MG63 (cell line): ENCODE data around the gene DAAM1. TPM values are rescaled to one million over a fixed set of nuclear protein-coding genes. Genes with fewer than 3 reads are reported as not detected.

ENCODE experiments used
- DNase-seq: peaks from one replicate; pipeline ENCODE4 v3.0.0-alpha.2; 2020
- H3K27me3 ChIP-seq: fragments of 250-450 bp; sonication (Bioruptor Pico); 2 replicates; pipeline ENCODE4 v1.5.1; 2020; ENCODE audit warnings: mild to moderate bottlenecking, moderate library complexity
- H3K36me3 ChIP-seq: fragments of 250-450 bp; sonication (Bioruptor Pico); 2 replicates; pipeline ENCODE4 v1.5.1; 2020; ENCODE audit warnings: mild to moderate bottlenecking, moderate library complexity
- H3K4me3 ChIP-seq: fragments of 250-450 bp; sonication (Bioruptor Pico); 2 replicates; pipeline ENCODE4 v1.5.1; 2020; ENCODE audit warnings: mild to moderate bottlenecking, moderate library complexity
- H3K9me3 ChIP-seq: fragments of 250-450 bp; sonication (Bioruptor Pico); 2 replicates; pipeline ENCODE4 v1.5.1; 2020; ENCODE audit warnings: mild to moderate bottlenecking, moderate library complexity
- total RNA-seq: library from RNA; depleted of rRNA; stranded (reverse); fragments of >200 nt; shearing (Covaris generic); gene quantifications from 2 replicates; pipeline ENCODE4 v1.2.3, GENCODE V29; 2014; ENCODE audit warnings: low replicate concordance

Gene DAAM1
- total RNA-seq, 1 experiment from 2014 or later: 5.2 TPM

DNA sequence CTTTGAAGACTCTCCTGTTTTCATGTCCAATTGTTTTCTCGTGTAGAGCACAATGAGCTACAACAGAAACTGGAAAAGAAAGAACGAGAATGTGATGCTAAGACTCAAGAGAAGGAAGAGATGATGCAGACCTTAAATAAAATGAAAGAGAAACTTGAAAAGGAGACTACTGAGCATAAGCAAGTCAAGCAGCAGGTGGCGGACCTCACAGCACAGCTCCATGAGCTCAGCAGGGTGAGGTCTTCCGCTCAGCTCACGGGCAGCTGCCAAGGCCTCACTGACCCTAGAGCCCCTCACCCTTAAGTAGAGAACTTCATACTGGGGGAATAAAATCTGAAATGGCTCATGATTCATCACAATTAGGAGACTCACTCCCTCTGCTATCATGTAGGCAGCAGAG, 142.0 kb downstream of the DAAM1 start:
- DNase-seq: no peak
- no peaks in the 10 kb centered on the region for H3K9me3 ChIP-seq
- H3K27me3 ChIP-seq: no peaks in the 10 kb centered on the region
- H3K36me3 ChIP-seq: no peaks in the 10 kb centered on the region
- H3K4me3 ChIP-seq: no peak overlapping the region

- no peaks in the 10 kb centered on the region for H3K27me3 ChIP-seq
- no peaks in the 10 kb centered on the region for H3K36me3 ChIP-seq
- no peaks in the 10 kb centered on the region for H3K9me3 ChIP-seq
- no peak overlapping the region for H3K4me3 ChIP-seq
- no peak for DNase-seq
Measured at GRCh38 chr14:59331217-59331616, 142.8 kb downstream of the DAAM1 start.

DNA sequence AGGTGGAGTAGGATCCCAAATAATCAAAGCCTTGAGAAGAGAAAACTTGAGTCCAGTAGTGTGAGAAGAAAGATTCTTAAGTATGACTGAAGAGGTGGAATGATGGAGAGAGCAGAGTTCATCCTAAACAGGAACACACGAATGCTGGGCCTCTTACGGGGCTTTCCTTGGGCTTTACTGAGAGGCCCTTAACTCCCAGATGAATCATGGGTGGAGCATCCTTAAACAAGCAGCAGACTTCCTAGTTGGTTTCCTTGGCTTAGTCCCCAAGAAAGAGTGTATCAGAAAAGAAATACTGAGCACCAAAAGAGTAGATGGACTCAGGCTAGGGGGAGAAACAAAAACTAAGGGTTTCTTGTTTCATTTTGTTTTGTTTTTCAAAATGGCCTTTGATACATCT, 144.3 kb downstream of the DAAM1 start:
- DNase-seq: no peak
- no peaks in the 10 kb centered on the region for H3K9me3 ChIP-seq
- no peaks in the 10 kb centered on the region for H3K27me3 ChIP-seq
- no peak overlapping the region for H3K4me3 ChIP-seq
- no peaks in the 10 kb centered on the region for H3K36me3 ChIP-seq

DNA sequence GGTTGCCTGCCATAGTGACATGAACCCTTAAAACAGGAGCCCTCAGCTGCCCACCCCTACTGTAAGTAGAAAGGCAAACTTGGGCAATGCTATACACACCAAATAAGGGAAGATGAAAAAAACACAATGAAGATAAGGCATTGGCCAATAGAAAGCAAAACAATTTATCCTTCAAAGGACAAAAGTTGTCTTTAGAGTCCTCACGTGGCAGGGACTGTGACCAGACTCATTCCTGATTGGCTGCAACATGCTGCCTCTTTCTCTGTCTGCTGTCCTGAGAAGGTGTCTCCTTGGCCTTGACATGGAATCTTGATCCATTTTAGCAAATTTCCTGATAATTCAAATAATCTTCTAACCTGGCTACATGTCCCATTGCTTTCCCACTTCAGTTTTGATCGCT, 144.8 kb downstream of the DAAM1 start:
- no peaks in the 10 kb centered on the region for H3K9me3 ChIP-seq
- H3K36me3 ChIP-seq: no peaks in the 10 kb centered on the region
- DNase-seq: no peak
- H3K4me3 ChIP-seq: no peak overlapping the region
- no peaks in the 10 kb centered on the region for H3K27me3 ChIP-seq

GRCh38 chr14:59333668-59334067, 145.2 kb downstream of the DAAM1 start:
- H3K36me3 ChIP-seq: no peaks in the 10 kb centered on the region
- no peaks in the 10 kb centered on the region for H3K9me3 ChIP-seq
- DNase-seq: no peak
- no peaks in the 10 kb centered on the region for H3K27me3 ChIP-seq
- H3K4me3 ChIP-seq: no peak overlapping the region

DNA sequence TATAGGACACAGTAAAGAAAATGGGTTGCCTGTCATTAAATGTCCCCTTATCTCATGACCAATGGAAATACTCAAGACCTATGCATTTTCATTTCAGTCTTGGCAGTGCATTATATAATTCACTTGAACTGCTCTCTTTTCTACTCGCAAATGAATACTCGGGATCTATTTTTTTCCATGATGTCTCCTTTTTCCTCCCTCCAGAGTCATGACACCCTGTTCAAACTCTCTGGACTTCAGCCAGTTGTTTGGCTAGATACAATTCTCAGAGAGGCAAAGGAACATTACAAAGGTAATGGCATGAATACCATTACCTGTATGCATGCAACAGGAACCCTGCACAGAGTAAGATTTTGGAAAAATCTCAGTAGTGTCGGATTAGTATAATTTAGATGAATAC, 145.8 kb downstream of the DAAM1 start:
- DNase-seq: no peak
- Histone ChIP-seq H3K4me3 (no peak overlapping the region), H3K27me3 (no peaks in the 10 kb centered on the region), H3K36me3 (no peaks in the 10 kb centered on the region), H3K9me3 (no peaks in the 10 kb centered on the region)

DNA sequence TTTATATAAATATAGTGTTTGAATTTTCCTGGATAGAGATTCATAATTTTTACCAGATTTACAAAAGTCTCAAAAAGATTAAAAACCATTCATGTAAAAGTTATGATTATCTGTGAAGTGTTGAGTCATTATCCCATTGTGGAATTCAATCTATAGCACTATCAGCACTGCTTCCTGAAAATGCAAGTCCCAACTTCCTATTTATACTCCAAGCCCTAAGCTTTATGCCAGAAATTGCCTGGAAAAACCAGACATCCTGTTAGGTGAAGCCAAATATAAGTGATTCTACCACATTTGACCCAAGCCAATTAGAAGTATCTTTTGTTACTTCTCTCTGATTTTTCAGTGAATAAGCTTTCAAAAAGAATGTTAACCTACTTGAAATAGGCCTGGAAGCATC, 147.6 kb downstream of the DAAM1 start:
- no peak overlapping the region for H3K4me3 ChIP-seq
- DNase-seq: no peak
- no peaks in the 10 kb centered on the region for H3K27me3 ChIP-seq
- H3K36me3 ChIP-seq: no peaks in the 10 kb centered on the region
- H3K9me3 ChIP-seq: no peaks in the 10 kb centered on the region

GRCh38 chr14:59336706-59337105, 148.2 kb downstream of the DAAM1 start:
- H3K4me3 ChIP-seq: no peak overlapping the region
- H3K27me3 ChIP-seq: no peaks in the 10 kb centered on the region
- H3K36me3 ChIP-seq: no peaks in the 10 kb centered on the region
- no peak for DNase-seq
- H3K9me3 ChIP-seq: no peaks in the 10 kb centered on the region

DNA sequence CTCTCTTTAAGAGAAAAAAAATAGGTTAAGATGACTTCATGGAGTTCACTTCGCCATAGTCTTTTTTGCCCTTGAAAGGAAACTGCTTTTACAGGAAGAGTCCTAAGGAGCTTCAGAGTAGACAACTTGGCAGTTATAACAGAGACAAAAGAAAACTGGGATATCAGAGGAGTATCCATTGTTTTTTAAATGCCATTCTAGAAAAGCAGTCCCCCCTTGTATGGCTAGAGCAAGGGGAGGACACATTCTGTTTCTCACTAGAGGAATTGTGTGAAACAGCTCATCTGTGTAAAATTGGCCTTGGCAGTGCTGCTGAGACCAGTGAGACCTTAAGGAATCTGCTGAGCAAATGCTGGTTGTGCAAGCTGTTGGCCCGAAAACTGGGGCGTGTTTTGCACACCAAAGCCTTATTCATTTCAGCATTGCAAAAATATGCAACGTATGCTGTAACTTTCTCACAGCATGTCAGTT, 148.7 kb downstream of the DAAM1 start:
- Histone ChIP-seq H3K4me3 (no peak overlapping the region), H3K9me3 (no peaks in the 10 kb centered on the region), H3K27me3 (no peaks in the 10 kb centered on the region), H3K36me3 (no peaks in the 10 kb centered on the region)
- no peak for DNase-seq

DNA sequence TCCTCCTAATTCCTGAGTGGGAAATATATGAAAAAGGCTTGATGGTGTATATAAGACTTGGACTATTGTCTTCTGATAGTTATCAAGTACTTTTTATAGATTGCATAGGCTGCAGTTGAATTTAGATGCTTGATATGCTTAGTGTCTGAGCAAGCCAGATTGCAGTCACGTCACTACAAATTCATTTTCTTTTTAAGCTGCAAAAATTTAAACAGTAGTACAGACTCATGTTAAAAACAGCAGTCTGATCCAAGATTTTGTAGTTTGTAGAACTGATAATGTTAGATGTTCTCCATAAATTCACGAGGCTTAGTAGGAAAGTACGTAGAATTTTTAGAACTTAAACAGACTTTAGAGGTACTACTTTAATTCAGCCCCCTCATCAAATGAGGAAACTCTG, 150.3 kb downstream of the DAAM1 start:
- Histone ChIP-seq H3K36me3 (no peaks in the 10 kb centered on the region), H3K9me3 (no peaks in the 10 kb centered on the region), H3K27me3 (no peaks in the 10 kb centered on the region), H3K4me3 (no peak overlapping the region)
- no peak for DNase-seq

GRCh38 chr14:59339524-59340330, 151.3 kb downstream of the DAAM1 start:
- Histone ChIP-seq H3K36me3 (no peaks in the 10 kb centered on the region), H3K4me3 (no peak overlapping the region), H3K27me3 (no peaks in the 10 kb centered on the region), H3K9me3 (no peaks in the 10 kb centered on the region)
- no peak for DNase-seq

GRCh38 chr14:59341858-59342477, 153.5 kb downstream of the DAAM1 start:
- no peak for DNase-seq
- no peaks in the 10 kb centered on the region for H3K27me3 ChIP-seq
- H3K36me3 ChIP-seq: no peaks in the 10 kb centered on the region
- H3K9me3 ChIP-seq: no peaks in the 10 kb centered on the region
- no peak overlapping the region for H3K4me3 ChIP-seq

DNA sequence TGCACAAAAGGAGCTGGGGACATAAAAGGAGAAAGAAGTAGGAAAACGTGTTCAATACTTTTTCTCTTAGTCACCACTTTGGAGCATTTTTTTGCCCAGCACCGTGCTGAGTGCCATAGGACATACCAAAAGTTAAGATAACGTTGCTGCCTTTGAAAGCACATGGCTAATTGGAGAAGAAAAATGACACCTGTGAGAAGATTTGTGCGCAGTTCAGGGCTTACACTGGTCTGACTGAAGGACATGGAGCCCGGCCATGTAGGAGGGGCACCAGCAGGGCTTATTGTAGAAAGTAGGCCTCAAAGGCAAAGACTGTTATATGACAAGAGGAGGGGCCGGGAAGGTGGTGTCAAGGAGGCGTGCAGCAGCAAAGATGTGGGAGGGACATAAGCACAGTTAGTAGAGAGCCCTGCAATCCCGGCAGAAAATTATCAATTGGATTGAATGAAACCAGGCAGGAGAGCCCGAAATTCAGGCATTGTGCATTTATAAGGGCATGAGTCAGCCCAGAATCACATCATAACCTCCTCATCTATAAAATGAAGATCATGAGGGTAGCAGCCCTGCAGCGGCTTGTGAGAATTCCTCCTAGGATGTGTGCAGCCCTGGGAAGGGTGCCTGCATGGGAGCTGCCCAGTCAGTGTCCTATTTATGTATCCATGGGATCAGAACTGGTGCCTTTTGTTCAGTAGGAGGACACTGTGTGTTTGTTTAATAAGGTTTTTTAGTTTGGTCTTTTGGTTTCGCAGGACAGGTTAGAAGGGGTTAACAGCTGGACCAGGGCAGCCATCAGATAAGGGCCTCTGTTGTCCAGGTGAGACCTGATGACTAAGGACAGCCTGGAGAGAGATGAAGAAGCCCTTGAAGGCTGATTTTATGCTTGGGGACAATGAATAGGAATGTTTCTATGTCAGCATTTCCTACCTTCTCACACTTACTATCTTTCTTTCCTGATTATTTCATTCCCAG, 154.3 kb downstream of the DAAM1 start:
- no peak overlapping the region for H3K4me3 ChIP-seq
- no peaks in the 10 kb centered on the region for H3K27me3 ChIP-seq
- no peaks in the 10 kb centered on the region for H3K9me3 ChIP-seq
- no peak for DNase-seq
- H3K36me3 ChIP-seq: no peaks in the 10 kb centered on the region

GRCh38 chr14:59343585-59343984, 155.1 kb downstream of the DAAM1 start:
- no peak for DNase-seq
- Histone ChIP-seq H3K9me3 (no peaks in the 10 kb centered on the region), H3K27me3 (no peaks in the 10 kb centered on the region), H3K4me3 (no peak overlapping the region), H3K36me3 (no peaks in the 10 kb centered on the region)

DNA sequence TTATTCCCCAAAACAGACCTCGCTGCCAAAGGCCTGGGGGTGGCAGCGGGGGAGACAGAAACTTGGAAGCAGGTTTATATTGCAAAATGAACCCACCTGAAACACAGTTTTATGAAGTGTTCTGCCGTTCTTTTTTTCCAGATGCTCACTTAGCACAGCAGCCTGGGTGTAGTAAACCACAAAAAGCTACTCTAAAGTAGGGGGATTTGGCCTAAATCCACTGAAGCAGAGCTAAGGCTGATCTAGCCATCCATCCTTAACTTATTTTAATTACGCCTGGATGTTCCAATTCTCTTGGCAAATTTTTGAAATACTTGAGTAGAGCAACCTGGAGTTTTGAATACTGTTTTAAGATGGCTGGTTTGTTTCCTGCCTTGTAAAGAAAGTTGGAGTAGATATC, 155.5 kb downstream of the DAAM1 start:
- Histone ChIP-seq H3K27me3 (no peaks in the 10 kb centered on the region), H3K36me3 (no peaks in the 10 kb centered on the region), H3K4me3 (no peak overlapping the region), H3K9me3 (no peaks in the 10 kb centered on the region)
- no peak for DNase-seq

GRCh38 chr14:59344691-59345455, 156.4 kb downstream of the DAAM1 start:
- Histone ChIP-seq H3K27me3 (no peaks in the 10 kb centered on the region), H3K9me3 (no peaks in the 10 kb centered on the region), H3K4me3 (no peak overlapping the region), H3K36me3 (no peaks in the 10 kb centered on the region)
- DNase-seq: no peak
